Activated CD4-positive, alpha-beta T cell treated with anti-CD3 and anti-CD28 coated beads for 48 hours (primary cell): ENCODE measurements around the gene PRR9.
"Not testable (repeated sequence)": the region's sequence is repeated elsewhere in the genome, so short reads cannot be mapped to it uniquely, and the experiment has no call there.

Experiments used
- DNase-seq: peaks from one replicate; pipeline ENCODE4 v3.0.0-alpha.2; 2020

The PRR9 gene

GRCh38 chr1:153217212-153217611 lies at the start of gene PRR9:
Gene PRR9 (plus strand): TSS chr1:153217584. CDS start chr1:153218145, 561 bp downstream.
- no peak for DNase-seq

GRCh38 chr1:153168686-153169085 lies 48.7 kb upstream of the PRR9 start:
- no peak for DNase-seq

- DNase-seq = no peak
Observed at GRCh38 chr1:153174624-153175023, 42.8 kb upstream of the PRR9 start.

- no peak for DNase-seq
Observed at GRCh38 chr1:153178922-153179321, 38.5 kb upstream of the PRR9 start.

GRCh38 chr1:153180556-153180955 lies 36.8 kb upstream of the PRR9 start:
- no peak for DNase-seq

GRCh38 chr1:153188301-153188700 lies 29.1 kb upstream of the PRR9 start:
- not testable (repeated sequence) for DNase-seq

- no peak for DNase-seq
Observed at GRCh38 chr1:153190373-153190772, 27.0 kb upstream of the PRR9 start.

- peak; percentile 6 for DNase-seq
Observed at GRCh38 chr1:153192697-153193096, 24.7 kb upstream of the PRR9 start.

GRCh38 chr1:153194331-153195050 lies 22.9 kb upstream of the PRR9 start:
- no peak for DNase-seq

GRCh38 chr1:153195216-153195615 lies 22.2 kb upstream of the PRR9 start:
- no peak for DNase-seq

- DNase-seq = no peak
Observed at GRCh38 chr1:153202006-153202405, 15.4 kb upstream of the PRR9 start.

- DNase-seq = no peak
Observed at GRCh38 chr1:153203130-153203529, 14.3 kb upstream of the PRR9 start, which contains the start of gene LELP1. Gene LELP1 (plus strand): TSS chr1:153203430. CDS start chr1:153204708, 1,278 bp downstream.

- no peak for DNase-seq
Observed at GRCh38 chr1:153206631-153207030, 10.8 kb upstream of the PRR9 start.

- no peak for DNase-seq
Observed at GRCh38 chr1:153210206-153210605, 7.2 kb upstream of the PRR9 start.

GRCh38 chr1:153212201-153212600 lies 5.2 kb upstream of the PRR9 start:
- no peak for DNase-seq

- DNase-seq = no peak
Observed at GRCh38 chr1:153213519-153213918, 3.9 kb upstream of the PRR9 start.

- no peak for DNase-seq
Observed at GRCh38 chr1:153217744-153218416, 496 bp downstream of the PRR9 start.

GRCh38 chr1:153220606-153221303 lies 3.4 kb downstream of the PRR9 start:
- no peak for DNase-seq

GRCh38 chr1:153223040-153223891 lies 5.9 kb downstream of the PRR9 start:
- DNase-seq = peak; percentile 74

GRCh38 chr1:153227810-153228209 lies 10.4 kb downstream of the PRR9 start:
- no peak for DNase-seq

- no peak for DNase-seq
Observed at GRCh38 chr1:153228491-153228890, 11.1 kb downstream of the PRR9 start.

GRCh38 chr1:153229076-153229829 lies 11.9 kb downstream of the PRR9 start:
- DNase-seq = peak; percentile 44
